Caco-2 (cell line): Measurements from ENCODE around the gene NPHP4. TPM values are rescaled to one million over a fixed set of nuclear protein-coding genes. Genes with fewer than 3 reads are reported as not detected.

Experiments used
- BruUV-seq: library from RNA; stranded (reverse); fragments of 400-500 nt; replicated peaks from 2 replicates; lab custom pipeline; 2021; lab: Mats Ljungman, UMichigan
- CTCF ChIA-PET: fragments of 300-600 bp; sonication (Branson Sonifier 250); formaldehyde crosslinking; loops from one replicate; lab custom pipeline; 2022; ENCODE audit warnings: antibody characterized with exemption; lab: Charles Lee
- POLR2A ChIA-PET: fragments of 300-600 bp; sonication (Branson Sonifier 250); formaldehyde crosslinking; loops from one replicate; lab custom pipeline; 2022; ENCODE audit warnings: antibody characterized with exemption; lab: Charles Lee
- DNase-seq, 2 experiments: peaks; one replicate each; pipeline versions ENCODE4 v3.0.0 to v3.0.0-alpha.2; 2020 to 2022
- H3K27me3 ChIP-seq: replicated peaks from 2 replicates; pipeline ENCODE4 v1.6.0; 2011; ENCODE audit warnings: low read length; ENCODE audit not compliant: control insufficient read depth, insufficient read depth
- H3K36me3 ChIP-seq: 2 replicates; pipeline ENCODE4 v1.5.1; 2011; ENCODE audit warnings: low read length; ENCODE audit not compliant: control insufficient read depth, insufficient read depth
- H3K4me1 ChIP-seq: fragments of 250-450 bp; sonication (Bioruptor Pico); 2 replicates; pipeline ENCODE4 v1.5.1; 2020; ENCODE audit warnings: mild to moderate bottlenecking
- H3K4me3 ChIP-seq: 2 replicates; pipeline ENCODE4 v1.5.1; 2011; ENCODE audit warnings: low read depth, mild to moderate bottlenecking, control low read depth, low read length
- H3K9me3 ChIP-seq: fragments of 250-450 bp; sonication (Bioruptor Pico); 2 replicates; pipeline ENCODE4 v1.5.1; 2020; ENCODE audit warnings: mild to moderate bottlenecking, moderate library complexity
- H3K27ac Mint-ChIP-seq: one replicate; pipeline ENCODE4 v1.8.0; 2022; ENCODE audit warnings: mixed read lengths; ENCODE audit not compliant: unreplicated experiment
- H3K27me3 Mint-ChIP-seq: one replicate; pipeline ENCODE4 v1.8.0; 2022; ENCODE audit warnings: mixed read lengths; ENCODE audit not compliant: insufficient read depth, unreplicated experiment
- H3K36me3 Mint-ChIP-seq: one replicate; pipeline ENCODE4 v1.8.0; 2022; ENCODE audit warnings: mild to moderate bottlenecking, mixed read lengths; ENCODE audit not compliant: insufficient read depth, unreplicated experiment
- H3K4me1 Mint-ChIP-seq: one replicate; pipeline ENCODE4 v1.8.0; 2022; ENCODE audit warnings: low read depth, mixed read lengths; ENCODE audit not compliant: unreplicated experiment
- H3K4me3 Mint-ChIP-seq: one replicate; pipeline ENCODE4 v1.8.0; 2022; ENCODE audit warnings: mild to moderate bottlenecking, moderate library complexity, mixed read lengths; ENCODE audit not compliant: unreplicated experiment
- H3K9me3 Mint-ChIP-seq: one replicate; pipeline ENCODE4 v1.8.0; 2022; ENCODE audit warnings: mixed read lengths; ENCODE audit not compliant: unreplicated experiment
- intact Hi-C: fragments of 100-400 bp; cut with micrococcal nuclease; formaldehyde crosslinking; loops from one replicate; pipeline ENCODE4 v1.10.0; 2022; ENCODE audit not compliant: unreplicated experiment
- total RNA-seq: library from RNA; stranded (reverse); gene quantifications from 2 replicates; pipeline ENCODE4 v1.2.3, GENCODE V29; 2022
- TF ChIP-seq, protein P1 (sequence below), 2 experiments: fragments of 200-600 bp in 1 of 2; IDR thresholded peaks; 1 replicate in 1 of 2; 2 replicates in 1 of 2; pipeline versions ENCODE4 v1.5.1 to v1.8.0; 2011 to 2022; ENCODE audit warnings: antibody characterized with exemption in 1 of 2, control low read depth in 1 of 2, inconsistent platforms in 1 of 2, low read depth in 1 of 2, low read length in 1 of 2, mild to moderate bottlenecking in 1 of 2, moderate library complexity in 1 of 2; ENCODE audit not compliant: insufficient read depth in 1 of 2, severe bottlenecking in 1 of 2, unreplicated experiment in 1 of 2

The NPHP4 gene
- total RNA-seq, 1 experiment from 2014 or later: 12.3 TPM

- Histone ChIP-seq H3K36me3 (no peaks in the 10 kb centered on the region), H3K27me3 (no peaks in the 10 kb centered on the region), H3K9me3 (no peaks in the 10 kb centered on the region), H3K4me1 (no peaks in the 10 kb centered on the region), H3K4me3 (no peak overlapping the region)
- Mint-ChIP-seq H3K9me3 (peaks cover 12% of the 10 kb centered on the region), H3K4me3 (no peak overlapping the region), H3K36me3 (no peaks in the 10 kb centered on the region), H3K27ac (no peak overlapping the region), H3K27me3 (peaks cover 12% of the 10 kb centered on the region), H3K4me1 (no peaks in the 10 kb centered on the region)
- CTCF ChIA-PET: no interaction called here
- POLR2A ChIA-PET: no interaction called here
- intact Hi-C loops: no loop called here
- TF ChIP-seq, protein P1, sequence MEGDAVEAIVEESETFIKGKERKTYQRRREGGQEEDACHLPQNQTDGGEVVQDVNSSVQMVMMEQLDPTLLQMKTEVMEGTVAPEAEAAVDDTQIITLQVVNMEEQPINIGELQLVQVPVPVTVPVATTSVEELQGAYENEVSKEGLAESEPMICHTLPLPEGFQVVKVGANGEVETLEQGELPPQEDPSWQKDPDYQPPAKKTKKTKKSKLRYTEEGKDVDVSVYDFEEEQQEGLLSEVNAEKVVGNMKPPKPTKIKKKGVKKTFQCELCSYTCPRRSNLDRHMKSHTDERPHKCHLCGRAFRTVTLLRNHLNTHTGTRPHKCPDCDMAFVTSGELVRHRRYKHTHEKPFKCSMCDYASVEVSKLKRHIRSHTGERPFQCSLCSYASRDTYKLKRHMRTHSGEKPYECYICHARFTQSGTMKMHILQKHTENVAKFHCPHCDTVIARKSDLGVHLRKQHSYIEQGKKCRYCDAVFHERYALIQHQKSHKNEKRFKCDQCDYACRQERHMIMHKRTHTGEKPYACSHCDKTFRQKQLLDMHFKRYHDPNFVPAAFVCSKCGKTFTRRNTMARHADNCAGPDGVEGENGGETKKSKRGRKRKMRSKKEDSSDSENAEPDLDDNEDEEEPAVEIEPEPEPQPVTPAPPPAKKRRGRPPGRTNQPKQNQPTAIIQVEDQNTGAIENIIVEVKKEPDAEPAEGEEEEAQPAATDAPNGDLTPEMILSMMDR (IDR thresholded peaks at IDR 0.05; ENCODE audit: insufficient read depth in 1 of 2, low read depth in 1 of 2, low read length in 1 of 2, severe bottlenecking in 1 of 2, unreplicated experiment in 1 of 2): no peak
- peak in 1 of 2 experiments; percentile 14 for DNase-seq
- no TSS peak for BruUV-seq
Measured at GRCh38 chr1:5830771-5831599, 161.2 kb downstream of the NPHP4 start.

- Mint-ChIP-seq H3K4me3 (no peak overlapping the region), H3K27ac (no peak overlapping the region), H3K9me3 (peaks cover 12% of the 10 kb centered on the region), H3K36me3 (no peaks in the 10 kb centered on the region), H3K4me1 (no peaks in the 10 kb centered on the region), H3K27me3 (peaks cover 8% of the 10 kb centered on the region)
- no peaks in the 10 kb centered on the region for H3K4me1 ChIP-seq
- ChIA-PET CTCF (no interaction called here), POLR2A (interaction anchor here (0.6 kb wide), 1 partner anchor 66 kb away, joined by 4 read pairs; no protein-coding TSS in a partner anchor)
- H3K36me3 ChIP-seq: no peaks in the 10 kb centered on the region
- TF ChIP-seq, protein P1 (IDR thresholded peaks at IDR 0.05; ENCODE audit: insufficient read depth in 1 of 2, low read depth in 1 of 2, low read length in 1 of 2, severe bottlenecking in 1 of 2, unreplicated experiment in 1 of 2): no peak
- H3K9me3 ChIP-seq: no peaks in the 10 kb centered on the region
- intact Hi-C loops: no loop called here
- no peak for DNase-seq
- no peaks in the 10 kb centered on the region for H3K27me3 ChIP-seq
- no TSS peak for BruUV-seq
- H3K4me3 ChIP-seq: no peak overlapping the region
Measured at GRCh38 chr1:5829414-5829813, 162.8 kb downstream of the NPHP4 start.

DNA sequence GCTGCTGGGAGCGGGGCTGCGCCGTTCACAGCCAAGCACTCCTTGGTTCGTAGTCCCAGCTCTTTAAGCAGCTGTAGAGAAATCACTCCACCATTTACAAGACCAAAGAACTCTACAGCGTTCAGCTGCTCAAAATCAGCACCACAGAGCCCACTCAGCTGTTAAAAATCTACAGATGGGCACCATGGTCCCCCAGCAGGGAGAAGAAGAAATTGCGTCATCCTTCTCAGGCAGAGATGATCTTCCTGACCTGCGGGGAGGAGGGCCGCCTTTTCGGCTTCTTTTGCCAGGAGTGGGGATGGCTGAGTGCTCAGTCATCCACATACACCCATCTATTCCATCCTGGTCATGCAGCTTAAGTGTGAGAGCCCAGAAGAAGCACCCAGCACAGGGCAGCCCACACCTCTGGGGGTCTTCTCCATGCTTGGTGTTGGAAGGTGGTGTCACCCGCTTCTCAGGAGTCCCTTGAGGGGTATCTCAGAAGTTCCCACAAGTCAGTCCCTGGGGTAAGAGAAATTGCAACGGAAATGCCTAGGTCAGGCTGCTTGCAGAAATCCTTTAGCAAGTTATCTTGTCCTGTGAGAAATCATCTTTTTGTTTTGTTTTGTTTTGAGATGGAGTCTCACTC is 163.8 kb downstream of the NPHP4 start:
- H3K36me3 ChIP-seq: no peaks in the 10 kb centered on the region
- H3K4me3 ChIP-seq: no peak overlapping the region
- no peaks in the 10 kb centered on the region for H3K9me3 ChIP-seq
- BruUV-seq: no TSS peak
- Mint-ChIP-seq H3K27ac (no peak overlapping the region), H3K36me3 (no peaks in the 10 kb centered on the region), H3K4me3 (no peak overlapping the region), H3K27me3 (peaks cover 8% of the 10 kb centered on the region), H3K9me3 (peaks cover 12% of the 10 kb centered on the region), H3K4me1 (no peaks in the 10 kb centered on the region)
- intact Hi-C loops: no loop called here
- no peak for DNase-seq
- TF ChIP-seq, protein P1 (IDR thresholded peaks at IDR 0.05; ENCODE audit: insufficient read depth in 1 of 2, low read depth in 1 of 2, low read length in 1 of 2, severe bottlenecking in 1 of 2, unreplicated experiment in 1 of 2): no peak
- ChIA-PET CTCF (no interaction called here), POLR2A (no interaction called here)
- H3K27me3 ChIP-seq: no peaks in the 10 kb centered on the region
- no peaks in the 10 kb centered on the region for H3K4me1 ChIP-seq
